ENCODE results near the gene UBAP1. TPM values are rescaled to one million over a fixed set of nuclear protein-coding genes. Genes with fewer than 3 reads are reported as not detected.
"Not testable (repeated sequence)": the region's sequence is repeated elsewhere in the genome, so short reads cannot be mapped to it uniquely, and the experiment has no call there.

UBAP1 gene
- total and polyA plus RNA-seq, 2 of the 4 experiments (the other 2 are of a cell fraction) = 30.6 to 37.0 TPM

- H3K27ac ChIP-seq (ENCODE audit: insufficient read depth, low read length) = no peak overlapping the region
- DNase-seq (no peak), ATAC-seq (ENCODE audit: low read depth) (no peak)
- no peak overlapping the region for H3K18ac ChIP-seq (ENCODE audit: low read depth, low read length)
- H3K9me3 ChIP-seq (ENCODE audit: control insufficient read depth, insufficient read depth, low read length) = no peaks in the 10 kb centered on the region
- H2BK20ac ChIP-seq (ENCODE audit: low read depth, low read length) = no peak overlapping the region
- no peak overlapping the region for H2AK9ac ChIP-seq (replicated peaks; ENCODE audit: low read depth, low read length, poor library complexity)
- no TSS peak for BruUV-seq (replicated peaks)
- H3K14ac ChIP-seq (replicated peaks; ENCODE audit: low read depth, low read length) = no peak overlapping the region
- in situ Hi-C loops (cut with MboI; ENCODE audit: low sequenced_read_pairs) (no loop called here), dilution Hi-C loops (cut with HindIII; ENCODE audit: low sequenced_read_pairs, unreplicated experiment) (no loop called here), intact Hi-C loops (cut with micrococcal nuclease) (no loop called here)
- H2BK15ac ChIP-seq (ENCODE audit: low read depth, low read length) = no peak overlapping the region
- CTCF ChIA-PET = interaction anchor here (0.6 kb wide), 1 partner anchor 212 kb away, joined by 9 read pairs; no protein-coding TSS in a partner anchor
- no peak overlapping the region for H3K4ac ChIP-seq (ENCODE audit: low read depth, low read length)
- no peaks in the 10 kb centered on the region for H3K36me3 ChIP-seq (ENCODE audit: control insufficient read depth, insufficient read depth, low read length)
- H3K9me1 ChIP-seq (ENCODE audit: insufficient read depth, low read length) = no peaks in the 10 kb centered on the region
- no peak overlapping the region for H4K5ac ChIP-seq (ENCODE audit: low read depth, low read length)
- no peak for TF ChIP-seq MAFK (IDR thresholded peaks at IDR 0.05; ENCODE audit: low read depth, low read length)
- no peak for TF ChIP-seq ELK1 (IDR thresholded peaks at IDR 0.05; ENCODE audit: borderline replicate concordance, low read depth, low read length)
- no peak for TF ChIP-seq NFE2L2 (IDR thresholded peaks at IDR 0.05; ENCODE audit: low read depth, low read length)
- no peak for TF ChIP-seq BHLHE40 (IDR thresholded peaks at IDR 0.05; ENCODE audit: low read depth, low read length)
- no peak for TF ChIP-seq MXI1 (IDR thresholded peaks at IDR 0.05; ENCODE audit: borderline replicate concordance, low read depth, low read length)
- TF ChIP-seq, protein P1, sequence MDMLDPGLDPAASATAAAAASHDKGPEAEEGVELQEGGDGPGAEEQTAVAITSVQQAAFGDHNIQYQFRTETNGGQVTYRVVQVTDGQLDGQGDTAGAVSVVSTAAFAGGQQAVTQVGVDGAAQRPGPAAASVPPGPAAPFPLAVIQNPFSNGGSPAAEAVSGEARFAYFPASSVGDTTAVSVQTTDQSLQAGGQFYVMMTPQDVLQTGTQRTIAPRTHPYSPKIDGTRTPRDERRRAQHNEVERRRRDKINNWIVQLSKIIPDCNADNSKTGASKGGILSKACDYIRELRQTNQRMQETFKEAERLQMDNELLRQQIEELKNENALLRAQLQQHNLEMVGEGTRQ (IDR thresholded peaks at IDR 0.05; ENCODE audit: low read depth, low read length) = no peak
- POLR2A ChIA-PET (ENCODE audit: unreplicated experiment) = interaction anchor here (0.6 kb wide), 1 partner anchor 61 kb away, joined by 5 read pairs; no protein-coding TSS in a partner anchor
- no peak overlapping the region for H3K56ac ChIP-seq (ENCODE audit: extremely low read depth, insufficient read depth, low read length)
- 90% methylated on average over 23 of the region's 30 CpGs; no CpG with 5 or more reads in 1 of the 2 experiments for WGBS, 2 experiments (ENCODE audit: extremely low coverage in 2 of 2, insufficient read length in 1 of 2)
- H3K4me1 ChIP-seq (ENCODE audit: control insufficient read depth, insufficient read depth, low read length) = no peaks in the 10 kb centered on the region
- no peaks in the 10 kb centered on the region for H4K20me1 ChIP-seq (ENCODE audit: insufficient read depth, low read length)
- no peak overlapping the region for H4K91ac ChIP-seq (ENCODE audit: insufficient read depth, low read depth, low read length)
- no peak overlapping the region for H3K4me3 ChIP-seq (ENCODE audit: insufficient read depth, low read depth, low read length)
- H2AK5ac ChIP-seq (ENCODE audit: low read depth, low read length) = no peak overlapping the region
- no peak overlapping the region for H4K8ac ChIP-seq (ENCODE audit: low read depth in 2 of 2, low read length in 2 of 2)
- H3K27me3 ChIP-seq (ENCODE audit: control insufficient read depth, insufficient read depth, low read length) = no peaks in the 10 kb centered on the region
- no peak overlapping the region for H2BK5ac ChIP-seq (ENCODE audit: low read depth, low read length, poor library complexity, severe bottlenecking)
- H3K4me2 ChIP-seq (ENCODE audit: low read depth, low read length) = no peak overlapping the region
- no peak overlapping the region for H2BK120ac ChIP-seq (ENCODE audit: low read depth, low read length)
- H3K9ac ChIP-seq (ENCODE audit: low read depth, low read length) = no peak overlapping the region
- H2AFZ ChIP-seq (replicated peaks; ENCODE audit: low read length, poor library complexity) = no peak overlapping the region
- no peak overlapping the region for H3K23ac ChIP-seq (ENCODE audit: low read depth, low read length)
- H3K79me1 ChIP-seq (ENCODE audit: low read depth in 1 of 2, low read length in 2 of 2) = no peaks in the 10 kb centered on the region
Measured at GRCh38 chr9:34134521-34134920, 44.3 kb upstream of the UBAP1 start.

DNA sequence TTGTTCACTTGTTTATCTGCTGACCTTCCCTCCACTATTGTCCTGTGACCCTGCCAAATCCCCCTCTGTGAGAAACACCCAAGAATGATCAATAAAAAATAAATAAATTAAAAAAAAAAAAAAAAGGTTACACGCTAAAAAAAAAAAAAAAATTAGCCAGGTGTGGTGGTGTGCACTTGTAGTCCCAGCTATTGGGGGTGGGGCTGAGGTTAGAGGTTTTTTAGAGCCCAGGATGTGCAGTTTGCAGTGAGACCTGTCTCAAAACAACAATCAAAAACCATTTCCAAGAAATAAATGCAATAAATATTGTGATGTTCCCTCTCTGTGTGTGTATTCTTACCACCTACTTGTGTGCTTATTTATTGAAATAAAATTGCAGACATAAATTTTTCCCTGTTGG is 40.2 kb upstream of the UBAP1 start:
- H3K23ac ChIP-seq (ENCODE audit: low read depth, low read length); DNase-seq; H2BK120ac ChIP-seq (ENCODE audit: low read depth, low read length); H3K4me3 ChIP-seq (ENCODE audit: insufficient read depth, low read depth, low read length); H4K20me1 ChIP-seq (ENCODE audit: insufficient read depth, low read length); in situ Hi-C loops (cut with MboI; ENCODE audit: low sequenced_read_pairs); H3K27ac ChIP-seq (ENCODE audit: insufficient read depth, low read length); H3K9me1 ChIP-seq (ENCODE audit: insufficient read depth, low read length); H3K9ac ChIP-seq (ENCODE audit: low read depth, low read length); dilution Hi-C loops (cut with HindIII; ENCODE audit: low sequenced_read_pairs, unreplicated experiment); H3K4me2 ChIP-seq (ENCODE audit: low read depth, low read length); H4K5ac ChIP-seq (ENCODE audit: low read depth, low read length); H3K56ac ChIP-seq (ENCODE audit: extremely low read depth, insufficient read depth, low read length); H3K27me3 ChIP-seq (ENCODE audit: control insufficient read depth, insufficient read depth, low read length); H3K4me1 ChIP-seq (ENCODE audit: control insufficient read depth, insufficient read depth, low read length); H2AFZ ChIP-seq (replicated peaks; ENCODE audit: low read length, poor library complexity); H4K8ac ChIP-seq (ENCODE audit: low read depth in 2 of 2, low read length in 2 of 2); H2BK15ac ChIP-seq (ENCODE audit: low read depth, low read length); ATAC-seq (ENCODE audit: low read depth); H2AK9ac ChIP-seq (replicated peaks; ENCODE audit: low read depth, low read length, poor library complexity); H3K14ac ChIP-seq (replicated peaks; ENCODE audit: low read depth, low read length); H4K91ac ChIP-seq (ENCODE audit: insufficient read depth, low read depth, low read length); H3K18ac ChIP-seq (ENCODE audit: low read depth, low read length); CTCF ChIA-PET; H3K79me1 ChIP-seq (ENCODE audit: low read depth in 1 of 2, low read length in 2 of 2); H2BK5ac ChIP-seq (ENCODE audit: low read depth, low read length, poor library complexity, severe bottlenecking); H3K36me3 ChIP-seq (ENCODE audit: control insufficient read depth, insufficient read depth, low read length); BruUV-seq (replicated peaks); H3K9me3 ChIP-seq (ENCODE audit: control insufficient read depth, insufficient read depth, low read length); H3K4ac ChIP-seq (ENCODE audit: low read depth, low read length); H2BK20ac ChIP-seq (ENCODE audit: low read depth, low read length); intact Hi-C loops (cut with micrococcal nuclease); H2AK5ac ChIP-seq (ENCODE audit: low read depth, low read length); POLR2A ChIA-PET (ENCODE audit: unreplicated experiment): not testable (repeated sequence)
- no CpG with 5 or more reads among the region's 1 CpG for WGBS, 2 experiments (ENCODE audit: extremely low coverage in 2 of 2, insufficient read length in 1 of 2)

Measured in IMR-90 (cell line).